H9 (cell line): ENCODE results near the gene VASH1. TPM values are rescaled to one million over a fixed set of nuclear protein-coding genes. Genes with fewer than 3 reads are reported as not detected.

ENCODE experiments used
- DNase-seq: peaks from one replicate; pipeline ENCODE4 v3.0.0-alpha.2; 2017
- H2AFZ ChIP-seq: one replicate; pipeline ENCODE4 v1.6.1; 2013; ENCODE audit warnings: mild to moderate bottlenecking, low read length, control low read depth, moderate library complexity
- H2AK5ac ChIP-seq: 2 replicates; pipeline ENCODE4 v1.6.1; 2013; ENCODE audit warnings: low read length, control low read depth, mixed read lengths; ENCODE audit not compliant: insufficient read length
- H2BK120ac ChIP-seq: one replicate; pipeline ENCODE4 v1.6.1; 2013; ENCODE audit warnings: low read depth, mild to moderate bottlenecking, low read length, control low read depth, inconsistent platforms; ENCODE audit not compliant: poor library complexity, severe bottlenecking
- H2BK12ac ChIP-seq: 2 replicates; pipeline ENCODE4 v1.6.1; 2013; ENCODE audit warnings: low read length, control low read depth, mixed read lengths, low read depth; ENCODE audit not compliant: insufficient read length
- H2BK15ac ChIP-seq: 2 replicates; pipeline ENCODE4 v1.6.1; 2013; ENCODE audit warnings: low read depth, low read length, control low read depth
- H2BK20ac ChIP-seq: one replicate; pipeline ENCODE4 v1.6.1; 2013; ENCODE audit warnings: low read depth, mild to moderate bottlenecking, low read length, control low read depth, inconsistent platforms; ENCODE audit not compliant: poor library complexity, severe bottlenecking
- H2BK5ac ChIP-seq: 2 replicates; pipeline ENCODE4 v1.6.1; 2013; ENCODE audit warnings: low read length, control low read depth, mixed read lengths; ENCODE audit not compliant: insufficient read length
- H3K14ac ChIP-seq: 2 replicates; pipeline ENCODE4 v1.6.1; 2013; ENCODE audit warnings: low read length, control low read depth; ENCODE audit not compliant: insufficient read depth
- H3K18ac ChIP-seq: 2 replicates; pipeline ENCODE4 v1.6.1; 2013; ENCODE audit warnings: low read depth, mild to moderate bottlenecking, mixed read lengths, low read length, control low read depth; ENCODE audit not compliant: insufficient read length
- H3K23ac ChIP-seq: 2 replicates; pipeline ENCODE4 v1.6.1; 2013; ENCODE audit warnings: low read length, control low read depth, mixed read lengths, low read depth; ENCODE audit not compliant: insufficient read length
- H3K23me2 ChIP-seq: 2 replicates; pipeline ENCODE4 v1.6.1; 2013; ENCODE audit warnings: low read depth, mild to moderate bottlenecking, mixed read lengths, low read length, control low read depth; ENCODE audit not compliant: insufficient read length, poor library complexity, severe bottlenecking
- H3K27ac ChIP-seq: 2 replicates; pipeline ENCODE4 v1.5.1; 2013; ENCODE audit warnings: low read length, control low read depth, mixed read lengths, low read depth; ENCODE audit not compliant: insufficient read length
- H3K27me3 ChIP-seq: 2 replicates; pipeline ENCODE4 v1.6.1; 2013; ENCODE audit warnings: low read length, control low read depth, inconsistent platforms; ENCODE audit not compliant: insufficient read depth
- H3K4ac ChIP-seq: 2 replicates; pipeline ENCODE4 v1.6.1; 2013; ENCODE audit warnings: low read depth, mild to moderate bottlenecking, control low read depth, inconsistent platforms, low read length, moderate library complexity
- H3K4me1 ChIP-seq: 2 replicates; pipeline ENCODE4 v1.6.1; 2013; ENCODE audit warnings: low read length, control low read depth, inconsistent platforms; ENCODE audit not compliant: insufficient read depth
- H3K4me2 ChIP-seq: 2 replicates; pipeline ENCODE4 v1.6.1; 2013; ENCODE audit warnings: low read length, control low read depth, mixed read lengths; ENCODE audit not compliant: insufficient read length, insufficient read depth
- H3K56ac ChIP-seq: 2 replicates; pipeline ENCODE4 v1.6.1; 2013; ENCODE audit warnings: low read depth, mild to moderate bottlenecking, mixed read lengths, low read length, control low read depth; ENCODE audit not compliant: insufficient read length
- H3K79me1 ChIP-seq: 2 replicates; pipeline ENCODE4 v1.6.1; 2013; ENCODE audit warnings: low read depth, mild to moderate bottlenecking, moderate library complexity, low read length, control low read depth, inconsistent platforms; ENCODE audit not compliant: insufficient read depth, poor library complexity, severe bottlenecking
- H3K79me2 ChIP-seq: 2 replicates; pipeline ENCODE4 v1.6.1; 2013; ENCODE audit warnings: low read length, control low read depth, inconsistent platforms; ENCODE audit not compliant: insufficient read depth
- H3K9ac ChIP-seq: 2 replicates; pipeline ENCODE4 v1.6.1; 2013; ENCODE audit warnings: low read length, control low read depth, mixed read lengths; ENCODE audit not compliant: insufficient read length; ENCODE audit errors: extremely low read depth
- H3K9me3 ChIP-seq: one replicate; pipeline ENCODE4 v1.6.1; 2013; ENCODE audit warnings: low read depth, low read length, inconsistent platforms; ENCODE audit not compliant: control insufficient read depth
- H3T11ph ChIP-seq: one replicate; pipeline ENCODE4 v1.6.1; 2013; ENCODE audit warnings: mild to moderate bottlenecking, low read length, control low read depth, inconsistent platforms
- H4K20me1 ChIP-seq: one replicate; pipeline ENCODE4 v1.6.1; 2013; ENCODE audit not compliant: control insufficient read depth, insufficient read length, insufficient read depth
- H4K5ac ChIP-seq: 2 replicates; pipeline ENCODE4 v1.6.1; 2013; ENCODE audit warnings: low read depth, mild to moderate bottlenecking, mixed read lengths, low read length, control low read depth; ENCODE audit not compliant: insufficient read length
- H4K8ac ChIP-seq: replicated peaks from 2 replicates; pipeline ENCODE4 v1.6.1; 2013; ENCODE audit warnings: low read length, control low read depth, mixed read lengths, low read depth; ENCODE audit not compliant: insufficient read length
- H4K91ac ChIP-seq: 2 replicates; pipeline ENCODE4 v1.6.1; 2013; ENCODE audit warnings: low read depth, mild to moderate bottlenecking, moderate library complexity, mixed read lengths, low read length, control low read depth; ENCODE audit not compliant: insufficient read length
- H3K27ac Mint-ChIP-seq, 3 experiments: 2 replicates in 2 of 3; 3 replicates in 1 of 3; pipeline ENCODE4 v1.8.0; 2020 to 2021; ENCODE audit warnings: mixed read lengths in 3 of 3, mild to moderate bottlenecking in 1 of 3, moderate library complexity in 1 of 3
- H3K27me3 Mint-ChIP-seq: 2 replicates; pipeline ENCODE4 v1.8.0; 2021; ENCODE audit warnings: low read depth, mild to moderate bottlenecking, moderate library complexity, mixed read lengths
- H3K36me3 Mint-ChIP-seq, 3 experiments: 2 replicates in 2 of 3; 3 replicates in 1 of 3; pipeline ENCODE4 v1.8.0; 2020 to 2021; ENCODE audit warnings: low read depth in 3 of 3, mixed read lengths in 3 of 3; ENCODE audit not compliant: insufficient read depth in 1 of 3
- H3K4me1 Mint-ChIP-seq, 2 experiments: 2 replicates each; pipeline ENCODE4 v1.8.0; 2020; ENCODE audit warnings: mixed read lengths in 2 of 2
- H3K4me3 Mint-ChIP-seq, 2 experiments: 2 replicates in 1 of 2; 3 replicates in 1 of 2; pipeline ENCODE4 v1.8.0; 2020 to 2021; ENCODE audit warnings: mild to moderate bottlenecking in 2 of 2, mixed read lengths in 2 of 2, moderate library complexity in 1 of 2
- H3K9me3 Mint-ChIP-seq, 2 experiments: 2 replicates in 1 of 2; 3 replicates in 1 of 2; pipeline ENCODE4 v1.8.0; 2020; ENCODE audit warnings: mild to moderate bottlenecking in 2 of 2, mixed read lengths in 2 of 2, moderate library complexity in 1 of 2
- CTCF ChIP-seq: fragments of 200-600 bp; sonication (generic); conservative IDR thresholded peaks from 3 replicates; pipeline ENCODE4 v1.8.0; 2021; ENCODE audit warnings: antibody characterized with exemption, mild to moderate bottlenecking
- WGBS: extraction: QIAGEN DNeasy Blood & Tissue Kit; methylation state at CpG from one replicate; pipeline ENCODE4 v1.1.7; 2013; ENCODE audit warnings: missing lambda C conversion rate, low lambda C conversion rate, mixed read lengths; ENCODE audit not compliant: insufficient read length; ENCODE audit errors: extremely low coverage; 5-methylcytosine and 5-hydroxymethylcytosine counted together
- total RNA-seq: library from RNA; stranded (reverse); gene quantifications from 2 replicates; pipeline ENCODE4 v1.2.1, GENCODE V29; 2021

The VASH1 gene
- total RNA-seq, 1 experiment from 2014 or later, result 5.8 TPM

GRCh38 chr14:76774821-76775694 is 13.8 kb downstream of the VASH1 start:
- Histone ChIP-seq H4K5ac (no peak overlapping the region), H2BK15ac (no peak overlapping the region), H2BK20ac (no peak overlapping the region), H3K79me1 (no peaks in the 10 kb centered on the region), H3K18ac (no peak overlapping the region), H2BK120ac (no peak overlapping the region), H2AFZ (no peak overlapping the region), H3T11ph (no peak overlapping the region), H4K8ac (no peak overlapping the region), H2BK12ac (no peak overlapping the region), H3K4me2 (no peak overlapping the region), H2BK5ac (no peak overlapping the region), H3K14ac (no peak overlapping the region), H3K9me3 (no peaks in the 10 kb centered on the region), H3K27me3 (no peaks in the 10 kb centered on the region), H3K79me2 (no peaks in the 10 kb centered on the region), H3K9ac (no peak overlapping the region), H3K23me2 (no peaks in the 10 kb centered on the region), H4K20me1 (no peaks in the 10 kb centered on the region), H4K91ac (no peak overlapping the region), H3K56ac (no peak overlapping the region), H3K27ac (no peak overlapping the region), H3K4ac (no peak overlapping the region), H3K23ac (no peak overlapping the region), H3K4me1 (no peaks in the 10 kb centered on the region), H2AK5ac (no peak overlapping the region)
- H3K27ac Mint-ChIP-seq, result peak overlapping the region in 1 of 3 experiments; percentile 63; a peak in 2 of 7 replicates
- H3K4me3 Mint-ChIP-seq, result no peak overlapping the region
- WGBS, result no CpG with 5 or more reads among the region's 22 CpGs
- TF ChIP-seq CTCF, result no peak
- no peaks in the 10 kb centered on the region for H3K9me3 Mint-ChIP-seq
- peaks cover 20 to 30% of the 10 kb centered on the region in 2 experiments for H3K4me1 Mint-ChIP-seq
- DNase-seq, result peak; percentile 28
- peaks cover 0 to 1% (median 0%) of the 10 kb centered on the region in 3 experiments; a peak in 2 of 7 replicates for H3K36me3 Mint-ChIP-seq
- H3K27me3 Mint-ChIP-seq, result peaks cover 9% of the 10 kb centered on the region
